Ovary (tissue), 3 donors: ENCODE measurements around the gene NFIB.

Source experiments
- EP300 ChIP-seq: sonication (generic); formaldehyde crosslinking; IDR thresholded peaks from one replicate; pipeline ENCODE4 v1.6.1; 2017; ENCODE audit warnings: antibody characterized with exemption
- POLR2A ChIP-seq: fragments of 450-650 bp; IDR thresholded peaks from one replicate; pipeline ENCODE4 v1.6.1; 2017; ENCODE audit warnings: antibody characterized with exemption, mild to moderate bottlenecking, moderate library complexity
- TF ChIP-seq, protein P1 (sequence below), 3 donors: fragments of 450-650 bp in 2 of 3; fragments of 200-600 bp in 1 of 3; IDR thresholded peaks; one replicate each; pipeline versions ENCODE4 v1.5.1 to v1.8.0; 2016 to 2022; ENCODE audit warnings: antibody characterized with exemption in 3 of 3, mild to moderate bottlenecking in 1 of 3
- donor health status: DM: no; HTN: no; CAD: no.

DNA sequence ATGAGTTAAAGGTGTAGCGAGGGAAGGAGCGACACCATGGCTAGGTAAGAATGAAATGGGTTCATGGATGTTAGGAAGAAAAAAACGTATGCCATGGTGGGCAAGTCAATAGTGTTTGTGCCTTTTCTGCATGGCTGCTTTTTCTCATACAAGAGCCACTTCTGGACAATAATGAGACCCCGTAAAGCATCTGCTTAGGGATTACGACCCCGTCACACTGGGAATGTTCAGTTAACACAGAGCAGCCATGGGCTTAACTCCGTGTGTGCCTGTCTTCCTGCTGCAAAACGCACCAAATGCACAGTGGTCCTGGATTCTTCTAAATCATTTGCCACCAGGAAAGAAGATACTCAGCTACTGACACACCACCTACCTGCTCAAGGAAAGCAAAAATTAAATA, 81.8 kb downstream of the NFIB start:
- TF ChIP-seq POLR2A: no peak
- TF ChIP-seq, protein P1, sequence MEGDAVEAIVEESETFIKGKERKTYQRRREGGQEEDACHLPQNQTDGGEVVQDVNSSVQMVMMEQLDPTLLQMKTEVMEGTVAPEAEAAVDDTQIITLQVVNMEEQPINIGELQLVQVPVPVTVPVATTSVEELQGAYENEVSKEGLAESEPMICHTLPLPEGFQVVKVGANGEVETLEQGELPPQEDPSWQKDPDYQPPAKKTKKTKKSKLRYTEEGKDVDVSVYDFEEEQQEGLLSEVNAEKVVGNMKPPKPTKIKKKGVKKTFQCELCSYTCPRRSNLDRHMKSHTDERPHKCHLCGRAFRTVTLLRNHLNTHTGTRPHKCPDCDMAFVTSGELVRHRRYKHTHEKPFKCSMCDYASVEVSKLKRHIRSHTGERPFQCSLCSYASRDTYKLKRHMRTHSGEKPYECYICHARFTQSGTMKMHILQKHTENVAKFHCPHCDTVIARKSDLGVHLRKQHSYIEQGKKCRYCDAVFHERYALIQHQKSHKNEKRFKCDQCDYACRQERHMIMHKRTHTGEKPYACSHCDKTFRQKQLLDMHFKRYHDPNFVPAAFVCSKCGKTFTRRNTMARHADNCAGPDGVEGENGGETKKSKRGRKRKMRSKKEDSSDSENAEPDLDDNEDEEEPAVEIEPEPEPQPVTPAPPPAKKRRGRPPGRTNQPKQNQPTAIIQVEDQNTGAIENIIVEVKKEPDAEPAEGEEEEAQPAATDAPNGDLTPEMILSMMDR (IDR thresholded peaks at IDR 0.05): no peak
- no peak for TF ChIP-seq EP300
